Measurements from ENCODE around the gene IP6K1. TPM values are rescaled to one million over a fixed set of nuclear protein-coding genes. Genes with fewer than 3 reads are reported as not detected.

The IP6K1 gene
- total and polyA plus RNA-seq, 10 of the 15 experiments (the other 5 are each of a cell fraction or from before 2014, with no cell fraction given): 1.3 to 30.6 (median 18.2) TPM

DNA sequence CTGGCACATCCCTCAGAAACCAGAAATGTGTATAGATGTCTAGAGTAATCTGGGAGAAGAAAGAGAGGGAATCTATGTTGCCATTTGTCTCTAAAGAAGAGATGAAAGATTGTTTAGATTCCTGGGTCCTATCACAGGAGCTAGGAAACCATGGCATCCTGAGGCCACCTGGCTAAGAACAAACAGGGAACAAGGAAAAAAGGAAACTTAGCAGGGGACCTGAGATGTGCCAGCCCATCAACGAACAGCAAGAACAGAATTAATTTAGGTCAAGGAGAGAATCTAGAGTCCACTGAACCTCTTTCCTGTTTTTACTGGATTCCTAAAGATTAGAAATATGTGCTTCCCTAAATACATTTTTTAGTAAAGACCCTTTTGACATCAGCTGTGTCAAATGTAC lies 30.3 kb downstream of the IP6K1 start (continued):
- TF ChIP-seq, protein P1, sequence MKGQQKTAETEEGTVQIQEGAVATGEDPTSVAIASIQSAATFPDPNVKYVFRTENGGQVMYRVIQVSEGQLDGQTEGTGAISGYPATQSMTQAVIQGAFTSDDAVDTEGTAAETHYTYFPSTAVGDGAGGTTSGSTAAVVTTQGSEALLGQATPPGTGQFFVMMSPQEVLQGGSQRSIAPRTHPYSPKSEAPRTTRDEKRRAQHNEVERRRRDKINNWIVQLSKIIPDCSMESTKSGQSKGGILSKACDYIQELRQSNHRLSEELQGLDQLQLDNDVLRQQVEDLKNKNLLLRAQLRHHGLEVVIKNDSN (IDR thresholded peaks at IDR 0.05; ENCODE audit: borderline replicate concordance, extremely low read length, insufficient read depth, low read depth, low read length): no peak
- TF ChIP-seq EGR1 (IDR thresholded peaks at IDR 0.05; ENCODE audit: borderline replicate concordance in 1 of 2, low read depth in 2 of 2, low read length in 2 of 2) (no peak), MTA2 (IDR thresholded peaks at IDR 0.05; ENCODE audit: low read depth) (no peak), CREM (IDR thresholded peaks at IDR 0.05; ENCODE audit: low read depth) (no peak), ZNF384 (IDR thresholded peaks at IDR 0.05; ENCODE audit: borderline replicate concordance, low read depth, low read length) (no peak), TCF3 (IDR thresholded peaks at IDR 0.05; ENCODE audit: borderline replicate concordance, insufficient read depth, low read depth, low read length) (no peak)
- TF ChIP-seq, protein P2, sequence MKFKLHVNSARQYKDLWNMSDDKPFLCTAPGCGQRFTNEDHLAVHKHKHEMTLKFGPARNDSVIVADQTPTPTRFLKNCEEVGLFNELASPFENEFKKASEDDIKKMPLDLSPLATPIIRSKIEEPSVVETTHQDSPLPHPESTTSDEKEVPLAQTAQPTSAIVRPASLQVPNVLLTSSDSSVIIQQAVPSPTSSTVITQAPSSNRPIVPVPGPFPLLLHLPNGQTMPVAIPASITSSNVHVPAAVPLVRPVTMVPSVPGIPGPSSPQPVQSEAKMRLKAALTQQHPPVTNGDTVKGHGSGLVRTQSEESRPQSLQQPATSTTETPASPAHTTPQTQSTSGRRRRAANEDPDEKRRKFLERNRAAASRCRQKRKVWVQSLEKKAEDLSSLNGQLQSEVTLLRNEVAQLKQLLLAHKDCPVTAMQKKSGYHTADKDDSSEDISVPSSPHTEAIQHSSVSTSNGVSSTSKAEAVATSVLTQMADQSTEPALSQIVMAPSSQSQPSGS (IDR thresholded peaks at IDR 0.05; ENCODE audit: low read length): no peak
- TF ChIP-seq, protein P3, sequence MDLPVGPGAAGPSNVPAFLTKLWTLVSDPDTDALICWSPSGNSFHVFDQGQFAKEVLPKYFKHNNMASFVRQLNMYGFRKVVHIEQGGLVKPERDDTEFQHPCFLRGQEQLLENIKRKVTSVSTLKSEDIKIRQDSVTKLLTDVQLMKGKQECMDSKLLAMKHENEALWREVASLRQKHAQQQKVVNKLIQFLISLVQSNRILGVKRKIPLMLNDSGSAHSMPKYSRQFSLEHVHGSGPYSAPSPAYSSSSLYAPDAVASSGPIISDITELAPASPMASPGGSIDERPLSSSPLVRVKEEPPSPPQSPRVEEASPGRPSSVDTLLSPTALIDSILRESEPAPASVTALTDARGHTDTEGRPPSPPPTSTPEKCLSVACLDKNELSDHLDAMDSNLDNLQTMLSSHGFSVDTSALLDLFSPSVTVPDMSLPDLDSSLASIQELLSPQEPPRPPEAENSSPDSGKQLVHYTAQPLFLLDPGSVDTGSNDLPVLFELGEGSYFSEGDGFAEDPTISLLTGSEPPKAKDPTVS (IDR thresholded peaks at IDR 0.05; ENCODE audit: low read depth, low read length): no peak

DNA sequence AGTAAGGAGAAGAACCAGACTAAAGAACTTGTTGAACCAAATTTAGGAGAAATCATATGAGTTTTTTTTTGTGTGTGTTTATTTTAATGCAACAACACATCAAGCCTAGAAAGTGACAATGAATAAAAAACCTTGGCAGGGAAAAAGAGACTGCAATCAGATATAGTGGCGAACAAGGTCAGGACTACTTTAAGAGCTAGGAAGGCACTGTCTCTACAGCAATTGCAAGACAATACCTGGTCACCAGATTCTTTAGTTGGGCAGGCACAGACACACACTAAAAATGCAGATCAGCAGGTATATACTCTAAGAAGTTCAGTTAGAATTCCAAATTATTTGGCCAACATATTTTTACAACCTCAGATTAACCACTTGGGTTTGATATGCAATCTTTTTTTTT lies 31.8 kb downstream of the IP6K1 start:
- FAIRE-seq (no peak), ATAC-seq (no peak), DNase-seq (ENCODE audit: low read depth, low spot score) (no peak)
- BruUV-seq (replicated peaks): no TSS peak
- ChIA-PET POLR2A (interaction anchor here (0.6 kb wide), 2 partner anchors 17 to 505 kb away, joined by 5 read pairs; no protein-coding TSS in a partner anchor), RAD21 (ENCODE audit: unreplicated experiment) (no interaction called here), SMC1A (ENCODE audit: uncharacterized antibody, unreplicated experiment) (interaction anchor here (1.1 kb wide), 1 partner anchor 17 kb away, joined by 3 read pairs; no protein-coding TSS in a partner anchor), CTCF (no interaction called here)
- Histone ChIP-seq H3K9ac (ENCODE audit: control insufficient read depth, insufficient read depth, low read length) (no peak overlapping the region), H3K27ac (ENCODE audit: control insufficient read depth, insufficient read depth) (no peak overlapping the region), H3K36me3 (ENCODE audit: control insufficient read depth in 2 of 2, insufficient read depth in 2 of 2, low read length in 1 of 2) (no peaks in the 10 kb centered on the region; a peak in 2 of 4 replicates), H3K4me2 (ENCODE audit: control insufficient read depth, insufficient read depth) (no peak overlapping the region), H3K27me3 (replicated peaks in 1 of 2; ENCODE audit: control insufficient read depth in 2 of 2, insufficient read depth in 2 of 2, low read length in 1 of 2) (no peaks in the 10 kb centered on the region), H3K4me1 (ENCODE audit: control insufficient read depth, insufficient read depth, low read length) (no peaks in the 10 kb centered on the region), H2AFZ (ENCODE audit: control insufficient read depth, low read depth, low read length) (no peak overlapping the region), H3K4me3 (no peak overlapping the region), H3K79me2 (ENCODE audit: control insufficient read depth, insufficient read depth, low read length) (no peaks in the 10 kb centered on the region), H4K20me1 (ENCODE audit: control insufficient read depth, insufficient read depth) (no peaks in the 10 kb centered on the region), H3K9me3 (replicated peaks; ENCODE audit: control insufficient read depth, insufficient read depth, low read length) (no peaks in the 10 kb centered on the region)
- 93% methylated on average over 1 of the region's 1 CpG for WGBS (ENCODE audit: insufficient coverage, insufficient replicate concordance, low lambda C conversion rate, missing lambda C conversion rate)
- no peak for TF ChIP-seq STAT3 (IDR thresholded peaks at IDR 0.05; ENCODE audit: low read depth, low read length)
- TF ChIP-seq, protein P4, sequence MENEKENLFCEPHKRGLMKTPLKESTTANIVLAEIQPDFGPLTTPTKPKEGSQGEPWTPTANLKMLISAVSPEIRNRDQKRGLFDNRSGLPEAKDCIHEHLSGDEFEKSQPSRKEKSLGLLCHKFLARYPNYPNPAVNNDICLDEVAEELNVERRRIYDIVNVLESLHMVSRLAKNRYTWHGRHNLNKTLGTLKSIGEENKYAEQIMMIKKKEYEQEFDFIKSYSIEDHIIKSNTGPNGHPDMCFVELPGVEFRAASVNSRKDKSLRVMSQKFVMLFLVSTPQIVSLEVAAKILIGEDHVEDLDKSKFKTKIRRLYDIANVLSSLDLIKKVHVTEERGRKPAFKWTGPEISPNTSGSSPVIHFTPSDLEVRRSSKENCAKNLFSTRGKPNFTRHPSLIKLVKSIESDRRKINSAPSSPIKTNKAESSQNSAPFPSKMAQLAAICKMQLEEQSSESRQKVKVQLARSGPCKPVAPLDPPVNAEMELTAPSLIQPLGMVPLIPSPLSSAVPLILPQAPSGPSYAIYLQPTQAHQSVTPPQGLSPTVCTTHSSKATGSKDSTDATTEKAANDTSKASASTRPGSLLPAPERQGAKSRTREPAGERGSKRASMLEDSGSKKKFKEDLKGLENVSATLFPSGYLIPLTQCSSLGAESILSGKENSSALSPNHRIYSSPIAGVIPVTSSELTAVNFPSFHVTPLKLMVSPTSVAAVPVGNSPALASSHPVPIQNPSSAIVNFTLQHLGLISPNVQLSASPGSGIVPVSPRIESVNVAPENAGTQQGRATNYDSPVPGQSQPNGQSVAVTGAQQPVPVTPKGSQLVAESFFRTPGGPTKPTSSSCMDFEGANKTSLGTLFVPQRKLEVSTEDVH (IDR thresholded peaks at IDR 0.05; ENCODE audit: low read depth, partially characterized antibody): no peak
- no peak for TF ChIP-seq ZNF217 (IDR thresholded peaks at IDR 0.05)
- in situ Hi-C loops (cut with MboI) (no loop called here), intact Hi-C loops (cut with micrococcal nuclease; ENCODE audit: unreplicated experiment) (no loop called here)
